HPDE6-E6E7 (cell line): ENCODE results near the gene RAB26.

Experiments
- DNase-seq: peaks from one replicate; pipeline ENCODE4 v3.0.0; 2011; ENCODE audit warnings: missing footprints; ENCODE audit errors: extremely low spot score

Gene RAB26

GRCh38 chr16:2142942-2143877, 5.2 kb upstream of the RAB26 start:
- no peak for DNase-seq

- DNase-seq, result no peak
Measured at GRCh38 chr16:2143878-2144485, 4.4 kb upstream of the RAB26 start.

GRCh38 chr16:2145843-2146242, 2.6 kb upstream of the RAB26 start:
- no peak for DNase-seq

GRCh38 chr16:2147378-2147777, 1.0 kb upstream of the RAB26 start:
- DNase-seq, result no peak

GRCh38 chr16:2148714-2149629, 547 bp downstream of the RAB26 start:
- no peak for DNase-seq

- no peak for DNase-seq
Measured at GRCh38 chr16:2149630-2150417, 1.4 kb downstream of the RAB26 start.

- DNase-seq, result no peak
Measured at GRCh38 chr16:2150418-2151187, 2.2 kb downstream of the RAB26 start.

GRCh38 chr16:2151188-2152091, 3.0 kb downstream of the RAB26 start:
- no peak for DNase-seq

- DNase-seq, result no peak
Measured at GRCh38 chr16:2152695-2153506, 4.5 kb downstream of the RAB26 start.

- DNase-seq, result no peak
Measured at GRCh38 chr16:2154533-2155090, 6.2 kb downstream of the RAB26 start.

- DNase-seq, result peak; percentile 98
Measured at GRCh38 chr16:2155091-2155950, 6.9 kb downstream of the RAB26 start, which contains the start of gene TRAF7. Gene TRAF7, plus strand, starts transcription at chr16:2155782. Its CDS starts 8,139 bp downstream, at chr16:2163921.

GRCh38 chr16:2155977-2156848, 7.8 kb downstream of the RAB26 start:
- no peak for DNase-seq

- DNase-seq, result no peak
Measured at GRCh38 chr16:2156849-2157224, 8.4 kb downstream of the RAB26 start.

- no peak for DNase-seq
Measured at GRCh38 chr16:2157480-2158261, 9.2 kb downstream of the RAB26 start.

- no peak for DNase-seq
Measured at GRCh38 chr16:2158262-2158638, 9.8 kb downstream of the RAB26 start.
